GM21447 (cell line): Measurements from ENCODE around the gene KCNE2.
"Not testable (repeated sequence)": the region's sequence is repeated elsewhere in the genome, so short reads cannot be mapped to it uniquely, and the experiment has no call there.

Source experiments
- ATAC-seq: cut with Tn5 transposase; IDR thresholded peaks from one replicate; pipeline ENCODE4 v1.9.1; 2021; ENCODE audit not compliant: unreplicated experiment

The KCNE2 gene

GRCh38 chr21:34406102-34406501 is 42.3 kb downstream of the KCNE2 start:
- ATAC-seq: not testable (repeated sequence)

- ATAC-seq: not testable (repeated sequence)
Measured at GRCh38 chr21:34406676-34407075, 42.9 kb downstream of the KCNE2 start.

GRCh38 chr21:34407294-34407693 is 43.5 kb downstream of the KCNE2 start:
- ATAC-seq: not testable (repeated sequence)

GRCh38 chr21:34417448-34418077 is 53.8 kb downstream of the KCNE2 start:
- not testable (repeated sequence) for ATAC-seq
